Measurements from ENCODE around the gene MTMR10. TPM values are rescaled to one million over a fixed set of nuclear protein-coding genes. Genes with fewer than 3 reads are reported as not detected.

MTMR10 gene
- total and polyA plus RNA-seq, 8 donors, result 27.0 to 34.3 (median 31.2) TPM

DNA sequence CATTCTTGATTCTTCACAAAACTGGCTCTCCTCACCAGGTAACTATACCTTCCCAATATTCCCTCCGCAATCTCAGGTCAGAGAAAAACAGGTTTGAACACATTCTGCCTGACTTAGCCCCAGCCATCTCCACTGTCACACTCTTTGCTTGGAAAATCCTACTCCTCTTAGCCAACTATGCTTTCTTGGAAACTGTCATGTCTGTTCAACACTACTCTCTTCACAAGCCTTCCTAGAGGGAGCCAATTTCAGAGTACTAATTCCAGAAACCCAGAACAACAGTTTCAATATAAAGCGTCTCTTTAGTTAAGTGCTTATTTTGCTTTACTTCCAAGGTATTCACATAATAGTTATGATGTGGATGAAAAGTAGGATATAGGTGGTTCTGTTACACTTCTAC, 21.7 kb downstream of the MTMR10 start:
- H3K4me1 ChIP-seq, result no peaks in the 10 kb centered on the region
- H3K4me3 ChIP-seq, result no peak overlapping the region
- no peaks in the 10 kb centered on the region for H3K9me3 ChIP-seq
- H3K27me3 ChIP-seq, result no peaks in the 10 kb centered on the region
- ATAC-seq (no peak), DNase-seq (no peak)
- TF ChIP-seq, protein P1, sequence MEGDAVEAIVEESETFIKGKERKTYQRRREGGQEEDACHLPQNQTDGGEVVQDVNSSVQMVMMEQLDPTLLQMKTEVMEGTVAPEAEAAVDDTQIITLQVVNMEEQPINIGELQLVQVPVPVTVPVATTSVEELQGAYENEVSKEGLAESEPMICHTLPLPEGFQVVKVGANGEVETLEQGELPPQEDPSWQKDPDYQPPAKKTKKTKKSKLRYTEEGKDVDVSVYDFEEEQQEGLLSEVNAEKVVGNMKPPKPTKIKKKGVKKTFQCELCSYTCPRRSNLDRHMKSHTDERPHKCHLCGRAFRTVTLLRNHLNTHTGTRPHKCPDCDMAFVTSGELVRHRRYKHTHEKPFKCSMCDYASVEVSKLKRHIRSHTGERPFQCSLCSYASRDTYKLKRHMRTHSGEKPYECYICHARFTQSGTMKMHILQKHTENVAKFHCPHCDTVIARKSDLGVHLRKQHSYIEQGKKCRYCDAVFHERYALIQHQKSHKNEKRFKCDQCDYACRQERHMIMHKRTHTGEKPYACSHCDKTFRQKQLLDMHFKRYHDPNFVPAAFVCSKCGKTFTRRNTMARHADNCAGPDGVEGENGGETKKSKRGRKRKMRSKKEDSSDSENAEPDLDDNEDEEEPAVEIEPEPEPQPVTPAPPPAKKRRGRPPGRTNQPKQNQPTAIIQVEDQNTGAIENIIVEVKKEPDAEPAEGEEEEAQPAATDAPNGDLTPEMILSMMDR (IDR thresholded peaks at IDR 0.05), result no peak
- no peak overlapping the region for H3K27ac ChIP-seq
- H3K36me3 ChIP-seq, result peaks cover 0 to 66% of the 10 kb centered on the region in 2 donors
- intact Hi-C loops (cut with DNase I), result no loop called here

DNA sequence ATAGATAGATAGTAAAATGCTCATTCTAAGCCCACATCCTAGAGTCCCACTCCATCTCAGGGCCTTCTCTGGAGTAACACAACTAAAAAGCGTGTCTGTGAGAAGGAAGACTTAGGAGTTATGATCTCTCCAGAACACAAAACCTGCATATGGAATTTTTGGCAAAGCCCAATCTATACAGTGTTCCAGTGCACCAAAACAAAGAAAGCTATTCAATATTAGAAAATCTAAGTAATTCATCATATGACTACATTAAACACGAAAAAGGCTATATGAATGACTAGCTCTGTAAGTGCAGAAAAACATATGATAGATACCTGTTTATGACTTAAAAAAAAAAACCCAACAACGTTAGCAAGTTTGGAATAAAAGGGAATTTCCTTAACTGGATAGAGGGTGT, 27.7 kb downstream of the MTMR10 start:
- Histone ChIP-seq H3K4me1 (no peaks in the 10 kb centered on the region), H3K36me3 (peaks cover 0 to 85% of the 10 kb centered on the region in 2 donors), H3K27ac (no peak overlapping the region), H3K27me3 (no peaks in the 10 kb centered on the region), H3K9me3 (no peaks in the 10 kb centered on the region), H3K4me3 (no peak overlapping the region)
- intact Hi-C loops (cut with DNase I), result no loop called here
- ATAC-seq (no peak), DNase-seq (no peak)
- TF ChIP-seq, protein P1 (IDR thresholded peaks at IDR 0.05), result no peak

DNA sequence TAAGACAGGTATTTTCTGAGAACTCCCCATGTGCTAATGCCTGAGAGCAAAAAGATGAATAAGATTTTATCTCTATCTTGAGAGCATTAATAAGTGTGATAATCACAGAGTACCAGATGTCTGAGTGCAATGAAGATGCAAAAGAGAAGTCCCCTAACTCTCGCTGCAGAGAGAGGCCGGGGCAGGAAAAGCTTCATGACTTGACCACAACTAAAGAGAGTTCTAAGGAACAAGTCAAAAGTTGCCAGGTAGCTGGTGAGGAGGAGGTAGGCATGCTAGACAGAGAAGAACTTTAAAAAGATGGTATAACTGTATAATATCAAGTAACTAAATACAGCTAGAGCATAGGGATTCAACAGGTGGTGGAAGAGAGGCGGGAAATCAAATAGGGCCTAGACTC, 28.8 kb downstream of the MTMR10 start:
- DNase-seq (no peak), ATAC-seq (no peak)
- Histone ChIP-seq H3K9me3 (no peaks in the 10 kb centered on the region), H3K27me3 (no peaks in the 10 kb centered on the region), H3K4me1 (no peaks in the 10 kb centered on the region), H3K4me3 (no peak overlapping the region), H3K36me3 (peaks cover 0 to 88% of the 10 kb centered on the region in 2 donors), H3K27ac (no peak overlapping the region)
- TF ChIP-seq, protein P1 (IDR thresholded peaks at IDR 0.05), result no peak
- intact Hi-C loops (cut with DNase I), result no loop called here

DNA sequence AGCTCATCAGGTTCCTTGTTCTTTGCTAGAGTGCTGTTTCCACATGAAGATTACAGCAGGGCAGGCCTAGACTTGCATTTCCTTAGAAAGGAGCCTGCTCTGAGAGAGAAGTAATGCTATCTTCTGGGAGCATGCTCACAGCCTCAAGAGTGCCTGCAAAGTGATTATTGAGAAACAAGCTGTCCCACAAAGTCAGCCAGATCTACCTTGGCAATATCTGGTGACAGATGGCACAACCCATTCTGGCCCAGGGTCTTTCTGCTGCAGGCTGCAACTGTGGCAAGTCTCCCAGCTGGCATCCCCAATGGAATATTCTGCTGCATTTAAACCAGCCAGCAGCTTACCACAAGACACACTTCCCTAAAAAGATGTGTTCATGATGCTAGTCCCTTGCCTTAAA, 29.3 kb downstream of the MTMR10 start:
- no peaks in the 10 kb centered on the region for H3K9me3 ChIP-seq
- ATAC-seq, result no peak
- no peaks in the 10 kb centered on the region for H3K27me3 ChIP-seq
- no peak overlapping the region for H3K4me3 ChIP-seq
- no peaks in the 10 kb centered on the region for H3K4me1 ChIP-seq
- intact Hi-C loops (cut with DNase I), result no loop called here
- no peak overlapping the region for H3K27ac ChIP-seq
- TF ChIP-seq, protein P1 (IDR thresholded peaks at IDR 0.05), result no peak
- peaks cover 0 to 89% of the 10 kb centered on the region in 2 donors for H3K36me3 ChIP-seq
- no peak for DNase-seq

DNA sequence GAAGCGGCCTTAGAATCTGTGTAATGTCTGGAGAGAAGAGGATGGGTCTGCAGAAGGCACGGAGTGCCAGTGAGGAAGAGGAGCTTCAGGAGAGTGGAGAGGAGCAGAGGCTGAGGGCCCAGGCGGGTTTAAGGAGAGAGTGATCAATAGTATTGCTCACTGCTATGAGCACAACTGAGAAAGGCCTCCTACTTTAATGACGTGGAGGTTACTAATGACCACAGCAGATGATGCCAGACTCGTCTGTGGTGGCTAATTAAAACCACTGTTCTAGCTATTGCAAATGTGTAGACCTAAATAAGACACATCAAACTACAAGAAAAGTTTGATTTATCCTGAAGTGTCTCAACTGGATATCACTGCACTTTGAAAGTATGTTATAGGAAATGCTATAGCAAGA, 33.2 kb downstream of the MTMR10 start:
- Histone ChIP-seq H3K4me3 (no peak overlapping the region), H3K27ac (no peak overlapping the region), H3K27me3 (no peaks in the 10 kb centered on the region), H3K36me3 (peaks cover 0 to 95% of the 10 kb centered on the region in 2 donors), H3K4me1 (peaks cover 0 to 15% of the 10 kb centered on the region in 2 donors), H3K9me3 (no peaks in the 10 kb centered on the region)
- no peak for ATAC-seq
- no peak for DNase-seq
- TF ChIP-seq, protein P1 (IDR thresholded peaks at IDR 0.05), result no peak
- intact Hi-C loops (cut with DNase I), result no loop called here
